B cell (primary cell): ENCODE data around the gene PRM1. TPM values are rescaled to one million over a fixed set of nuclear protein-coding genes. Genes with fewer than 3 reads are reported as not detected.

Experiments
- ATAC-seq: fragments of 200-7000 bp; cut with Tn5 transposase; one replicate; pipeline ENCODE4 v1.10.0; 2021; ENCODE audit warnings: low read depth, mild to moderate bottlenecking, moderate number of reproducible peaks, moderate library complexity
- CTCF ChIA-PET: fragments of 350-600 bp; sonication (Branson Sonifier 250); formaldehyde crosslinking; loops from one replicate; lab custom pipeline; 2021; ENCODE audit warnings: antibody characterized with exemption, inconsistent platforms; lab: Charles Lee
- POLR2A ChIA-PET: fragments of 350-600 bp; sonication (Branson Sonifier 250); formaldehyde crosslinking; loops from one replicate; lab custom pipeline; 2021; ENCODE audit warnings: antibody characterized with exemption; lab: Charles Lee
- DNase-seq: peaks from one replicate; pipeline ENCODE4 v3.0.0; 2013
- H2AFZ ChIP-seq: 2 replicates; pipeline ENCODE4 v1.6.1; 2012; ENCODE audit warnings: mild to moderate bottlenecking, low read depth, low read length; ENCODE audit not compliant: insufficient read depth, poor library complexity, severe bottlenecking
- H3K27ac ChIP-seq, 2 donors: 1 replicate in 1 of 2; 2 replicates in 1 of 2; pipeline ENCODE4 v1.5.1; 2012 to 2013; ENCODE audit warnings: low read length in 2 of 2, mild to moderate bottlenecking in 2 of 2, moderate library complexity in 1 of 2
- H3K27me3 ChIP-seq, 4 experiments: fragments of 200-600 bp in 1 of 4; sonication (generic) in 1 of 4; replicated peaks in 1 of 4; 1 replicate in 2 of 4; 2 replicates in 2 of 4; pipeline versions ENCODE4 v1.6.1 to v1.7.0; 2013 to 2016; ENCODE audit warnings: low read length in 3 of 4, mild to moderate bottlenecking in 2 of 4, mixed read lengths in 1 of 4, moderate library complexity in 1 of 4; ENCODE audit not compliant: insufficient read depth in 4 of 4, control insufficient read depth in 3 of 4; ENCODE audit errors: control extremely low read depth in 1 of 4
- H3K36me3 ChIP-seq, 2 experiments: replicated peaks in 1 of 2; 1 replicate in 1 of 2; 2 replicates in 1 of 2; pipeline versions ENCODE4 v1.6.1 to v1.7.1; 2013; ENCODE audit warnings: low read length in 1 of 2; ENCODE audit not compliant: insufficient read depth in 2 of 2, control insufficient read depth in 1 of 2; ENCODE audit errors: control extremely low read depth in 1 of 2, extremely low read depth in 1 of 2
- H3K4me1 ChIP-seq, 2 donors: fragments of 200-600 bp in 1 of 2; sonication (generic) in 1 of 2; 1 replicate in 1 of 2; 2 replicates in 1 of 2; pipeline versions ENCODE4 v1.5.1 to v1.6.1; 2013 to 2017; ENCODE audit warnings: low read length in 2 of 2; ENCODE audit not compliant: control insufficient read depth in 2 of 2, insufficient read depth in 2 of 2
- H3K4me2 ChIP-seq: replicated peaks from 2 replicates; pipeline ENCODE3; 2012; ENCODE audit warnings: mild to moderate bottlenecking, low read depth, low read length; ENCODE audit not compliant: poor library complexity, severe bottlenecking
- H3K4me3 ChIP-seq, 5 experiments: fragments of 200-600 bp in 1 of 5; sonication (generic) in 1 of 5; 1 replicate in 3 of 5; 2 replicates in 2 of 5; pipeline versions ENCODE4 v1.5.1 to v1.7.0; 2011 to 2016; ENCODE audit warnings: low read length in 4 of 5, mild to moderate bottlenecking in 4 of 5, low read depth in 2 of 5, control low read depth in 1 of 5, moderate library complexity in 1 of 5; ENCODE audit not compliant: insufficient read depth in 1 of 5; ENCODE audit errors: control extremely low read depth in 1 of 5, extremely low read depth in 1 of 5
- H3K79me2 ChIP-seq: fragments of 200-600 bp; sonication (generic); one replicate; pipeline ENCODE4 v1.6.0; 2016; ENCODE audit warnings: low read length; ENCODE audit not compliant: control insufficient read depth, insufficient read depth
- H3K9ac ChIP-seq: fragments of 200-600 bp; sonication (generic); 2 replicates; pipeline ENCODE4 v1.6.1; 2017; ENCODE audit warnings: mild to moderate bottlenecking, low read length, moderate library complexity
- H3K9me3 ChIP-seq, 3 donors: one replicate each; pipeline versions ENCODE4 v1.6.1 to v1.7.1; 2013; ENCODE audit warnings: low read length in 2 of 3; ENCODE audit not compliant: control insufficient read depth in 2 of 3, insufficient read depth in 1 of 3; ENCODE audit errors: control extremely low read depth in 1 of 3
- H4K20me1 ChIP-seq: 2 replicates; pipeline ENCODE4 v1.6.0; 2012; ENCODE audit warnings: mild to moderate bottlenecking, low read length; ENCODE audit not compliant: insufficient read depth, control insufficient read depth, poor library complexity, severe bottlenecking
- H3K27ac Mint-ChIP-seq: one replicate; pipeline ENCODE4 v1.8.0; 2021; ENCODE audit warnings: mixed read lengths
- H3K27me3 Mint-ChIP-seq: one replicate; pipeline ENCODE4 v1.8.0; 2021; ENCODE audit warnings: mixed read lengths
- H3K4me1 Mint-ChIP-seq: one replicate; pipeline ENCODE4 v1.8.0; 2021; ENCODE audit warnings: mixed read lengths
- H3K4me3 Mint-ChIP-seq: one replicate; pipeline ENCODE4 v1.8.0; 2021; ENCODE audit warnings: mixed read lengths
- H3K9me3 Mint-ChIP-seq: one replicate; pipeline ENCODE4 v1.8.0; 2022; ENCODE audit warnings: mixed read lengths; ENCODE audit not compliant: insufficient read depth
- CTCF ChIP-seq: fragments of 200-600 bp; IDR thresholded peaks from one replicate; pipeline ENCODE4 v1.8.0; 2022; ENCODE audit warnings: antibody characterized with exemption, mild to moderate bottlenecking
- EZH2 ChIP-seq: IDR thresholded peaks from 2 replicates; pipeline ENCODE4 v1.6.1; 2012; ENCODE audit warnings: borderline replicate concordance, low read depth, mild to moderate bottlenecking, moderate library complexity, low read length; ENCODE audit not compliant: insufficient read depth, poor library complexity, severe bottlenecking
- WGBS: methylation state at CpG from one replicate; pipeline ENCODE4 v1.1.5; 2013; ENCODE audit warnings: missing lambda C conversion rate; ENCODE audit not compliant: insufficient coverage; 5-methylcytosine and 5-hydroxymethylcytosine counted together
- intact Hi-C: fragments of 100-400 bp; cut with micrococcal nuclease; formaldehyde crosslinking; loops from one replicate; pipeline ENCODE4 v1.10.0; 2022
- polyA plus RNA-seq: library from polyadenylated mRNA; depleted of rRNA; stranded (reverse); fragments of >200 nt; gene quantifications from 2 replicates; pipeline ENCODE4 v1.2.3, GENCODE V29; 2012
- total RNA-seq, 2 donors: library from RNA; stranded (reverse); fragments of 120-200 nt in 1 of 2; gene quantifications; 1 replicate in 1 of 2; 2 replicates in 1 of 2; pipeline versions ENCODE4 v1.2.3 to v1.2.4, GENCODE V29; 2013 to 2022

The PRM1 gene
- total and polyA plus RNA-seq, 2 donors (not counting 1 experiment from before 2014, with no cell fraction given): not detected

DNA sequence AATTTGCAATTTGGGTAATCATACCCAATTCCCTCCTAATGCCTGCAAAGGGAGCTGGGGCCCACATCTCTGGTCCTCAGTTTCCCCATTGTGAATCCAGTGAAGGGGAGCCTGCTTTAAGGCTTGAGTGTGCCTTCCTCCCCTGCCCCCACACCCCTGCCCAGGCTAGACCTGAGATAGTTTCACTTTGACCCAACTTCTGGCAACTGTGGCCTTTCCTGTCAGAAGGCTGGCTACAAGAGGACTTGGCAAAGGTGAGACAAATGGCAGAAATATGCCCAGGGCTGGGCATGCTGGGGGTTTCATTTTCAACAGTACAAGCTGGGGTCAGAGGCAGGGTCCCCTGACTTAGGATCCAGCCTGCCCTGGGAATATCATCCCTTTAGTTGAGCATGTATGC lies 35.1 kb downstream of the PRM1 start:
- Mint-ChIP-seq H3K27ac (no peak overlapping the region), H3K4me1 (peaks cover 15% of the 10 kb centered on the region), H3K27me3 (no peaks in the 10 kb centered on the region), H3K9me3 (no peaks in the 10 kb centered on the region), H3K4me3 (no peak overlapping the region)
- no peak for TF ChIP-seq EZH2
- no peak for TF ChIP-seq CTCF
- Histone ChIP-seq H3K27ac (no peak overlapping the region), H3K9me3 (peaks cover 0 to 3% (median 0%) of the 10 kb centered on the region in 3 donors), H3K36me3 (no peaks in the 10 kb centered on the region), H4K20me1 (peaks cover 6% of the 10 kb centered on the region), H3K27me3 (no peaks in the 10 kb centered on the region), H3K4me3 (no peak overlapping the region), H3K4me1 (no peaks in the 10 kb centered on the region), H3K79me2 (no peaks in the 10 kb centered on the region), H2AFZ (no peak overlapping the region), H3K9ac (no peak overlapping the region), H3K4me2 (no peak overlapping the region)
- ATAC-seq (no peak), DNase-seq (no peak)
- POLR2A ChIA-PET: no interaction called here
- intact Hi-C loops: no loop called here
- CTCF ChIA-PET: interaction anchor here (1.2 to 1.5 kb wide), 4 partner anchors 9 to 282 kb away, joined by 3 to 4 read pairs (median 4); partner anchors contain the start of gene SOCS1

GRCh38 chr16:11245222-11245737 lies 35.9 kb downstream of the PRM1 start:
- Histone ChIP-seq H3K9me3 (peaks cover 0 to 3% (median 0%) of the 10 kb centered on the region in 3 donors), H3K79me2 (no peaks in the 10 kb centered on the region), H3K9ac (no peak overlapping the region), H3K4me1 (peaks cover 3 to 5% of the 10 kb centered on the region in 2 donors), H3K4me2 (no peak overlapping the region), H3K36me3 (no peaks in the 10 kb centered on the region), H2AFZ (no peak overlapping the region), H3K27ac (no peak overlapping the region), H3K27me3 (no peaks in the 10 kb centered on the region), H4K20me1 (no peaks in the 10 kb centered on the region), H3K4me3 (no peak overlapping the region)
- intact Hi-C loops: no loop called here
- TF ChIP-seq EZH2 (no peak), CTCF (no peak)
- H3K4me3 Mint-ChIP-seq: no peak overlapping the region
- H3K27me3 Mint-ChIP-seq: no peaks in the 10 kb centered on the region
- 100% methylated on average over 3 of the region's 5 CpGs for WGBS
- no peaks in the 10 kb centered on the region for H3K9me3 Mint-ChIP-seq
- CTCF ChIA-PET: interaction anchor here (1.2 to 1.5 kb wide), 3 partner anchors 10 to 282 kb away, joined by 3 to 4 read pairs (median 3); no protein-coding TSS in a partner anchor
- DNase-seq (no peak), ATAC-seq (no peak)
- peaks cover 12% of the 10 kb centered on the region for H3K4me1 Mint-ChIP-seq
- no peak overlapping the region for H3K27ac Mint-ChIP-seq
- POLR2A ChIA-PET: no interaction called here
